ENCODE data around the gene TENT5D. TPM values are rescaled to one million over a fixed set of nuclear protein-coding genes. Genes with fewer than 3 reads are reported as not detected.
"Not testable (repeated sequence)": the region's sequence is repeated elsewhere in the genome, so short reads cannot be mapped to it uniquely, and the experiment has no call there.

TENT5D gene
- total RNA-seq, 3 donors from 2014 or later = not detected

GRCh38 chrX:80430826-80431504, 10.7 kb downstream of the TENT5D start:
- no peak for DNase-seq
- no peaks in the 10 kb centered on the region for H3K4me1 ChIP-seq (ENCODE audit: low read depth)
- no peaks in the 10 kb centered on the region for H3K36me3 ChIP-seq (ENCODE audit: low read depth)
- no peak for TF ChIP-seq CTCF (IDR thresholded peaks at IDR 0.05)
- no peak overlapping the region for H3K4me3 ChIP-seq
- intact Hi-C loops (cut with DNase I, micrococcal nuclease) = no loop called here
- no peak for ATAC-seq
- no peaks in the 10 kb centered on the region for H3K9me3 ChIP-seq

GRCh38 chrX:80431505-80431832, 11.2 kb downstream of the TENT5D start:
- TF ChIP-seq CTCF (IDR thresholded peaks at IDR 0.05) = no peak
- ATAC-seq (no peak), DNase-seq (no peak)
- intact Hi-C loops (cut with DNase I, micrococcal nuclease) = no loop called here
- no peaks in the 10 kb centered on the region for H3K36me3 ChIP-seq (ENCODE audit: low read depth)
- no peaks in the 10 kb centered on the region for H3K9me3 ChIP-seq
- no peaks in the 10 kb centered on the region for H3K4me1 ChIP-seq (ENCODE audit: low read depth)
- H3K4me3 ChIP-seq = no peak overlapping the region

- Histone ChIP-seq H3K9me3 (no peaks in the 10 kb centered on the region), H3K36me3 (ENCODE audit: low read depth) (no peaks in the 10 kb centered on the region), H3K4me1 (ENCODE audit: low read depth) (no peaks in the 10 kb centered on the region), H3K4me3 (no peak overlapping the region)
- no peak for TF ChIP-seq CTCF (IDR thresholded peaks at IDR 0.05)
- ATAC-seq (no peak), DNase-seq (no peak)
- intact Hi-C loops (cut with DNase I, micrococcal nuclease) = no loop called here
Observed at GRCh38 chrX:80432441-80432840, 12.2 kb downstream of the TENT5D start.

- H3K36me3 ChIP-seq (ENCODE audit: low read depth) = no peaks in the 10 kb centered on the region
- ATAC-seq = no peak
- no peaks in the 10 kb centered on the region for H3K4me1 ChIP-seq (ENCODE audit: low read depth)
- H3K9me3 ChIP-seq = no peaks in the 10 kb centered on the region
- intact Hi-C loops (cut with DNase I, micrococcal nuclease) = no loop called here
- TF ChIP-seq CTCF (IDR thresholded peaks at IDR 0.05) = no peak
- H3K4me3 ChIP-seq = no peak overlapping the region
- DNase-seq = no peak
Observed at GRCh38 chrX:80432863-80433262, 12.6 kb downstream of the TENT5D start.

- intact Hi-C loops (cut with DNase I, micrococcal nuclease); H3K4me1 ChIP-seq (ENCODE audit: low read depth); DNase-seq; H3K9me3 ChIP-seq; H3K4me3 ChIP-seq; H3K36me3 ChIP-seq (ENCODE audit: low read depth); ATAC-seq: not testable (repeated sequence)
Observed at GRCh38 chrX:80468166-80468565, 47.9 kb downstream of the TENT5D start.

- ATAC-seq (no peak), DNase-seq (no peak)
- no peaks in the 10 kb centered on the region for H3K4me1 ChIP-seq (ENCODE audit: low read depth)
- no peak overlapping the region for H3K4me3 ChIP-seq
- no peaks in the 10 kb centered on the region for H3K9me3 ChIP-seq
- intact Hi-C loops (cut with DNase I, micrococcal nuclease) = no loop called here
- no peak for TF ChIP-seq CTCF (IDR thresholded peaks at IDR 0.05)
- H3K36me3 ChIP-seq (ENCODE audit: low read depth) = no peaks in the 10 kb centered on the region
Observed at GRCh38 chrX:80471582-80471981, 51.3 kb downstream of the TENT5D start.
